HG03045 (cell line): ENCODE results near the gene DIP2C.
"Not testable (repeated sequence)": the region's sequence is repeated elsewhere in the genome, so short reads cannot be mapped to it uniquely, and the experiment has no call there.

Experiments
- ATAC-seq: cut with Tn5 transposase; IDR thresholded peaks from one replicate; pipeline ENCODE4 v1.9.1; 2021; ENCODE audit warnings: mild to moderate bottlenecking, moderate library complexity; ENCODE audit not compliant: unreplicated experiment

Gene DIP2C

DNA sequence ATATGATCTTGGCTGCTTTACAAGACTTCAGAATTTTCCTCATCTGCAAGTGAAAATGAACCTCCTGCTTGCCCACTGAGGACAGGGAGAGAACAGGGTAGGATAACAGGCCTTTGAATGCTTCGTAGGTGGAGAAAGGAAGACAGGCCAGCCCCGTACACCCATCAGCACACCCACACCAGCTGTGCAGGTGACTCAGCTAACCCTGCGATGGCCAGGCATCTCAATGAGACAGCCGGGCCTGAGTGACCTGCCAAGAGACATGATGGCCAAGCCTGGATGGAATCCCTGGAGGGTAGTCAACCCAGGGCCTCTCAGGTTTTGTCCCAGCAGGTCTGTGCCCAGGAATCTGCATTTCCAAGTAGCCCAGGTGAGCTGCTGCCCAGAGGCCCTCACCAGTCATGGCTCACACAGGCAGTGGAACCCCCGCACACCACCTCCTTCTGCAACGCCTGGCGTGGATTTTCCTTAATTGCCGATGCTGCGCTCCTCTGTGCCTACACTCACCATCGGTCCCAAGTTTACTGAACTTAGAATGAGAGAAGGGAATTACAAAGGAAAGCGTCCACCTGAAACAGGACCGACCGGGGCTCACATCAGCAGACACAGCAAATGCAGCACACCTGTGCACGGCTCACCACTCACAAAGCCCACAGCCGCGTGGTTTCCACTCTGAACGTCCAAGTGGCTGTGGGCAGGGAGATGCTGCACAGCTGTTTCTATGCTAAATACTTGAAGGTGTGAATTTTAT lies 163.7 kb downstream of the DIP2C start:
- no peak for ATAC-seq

DNA sequence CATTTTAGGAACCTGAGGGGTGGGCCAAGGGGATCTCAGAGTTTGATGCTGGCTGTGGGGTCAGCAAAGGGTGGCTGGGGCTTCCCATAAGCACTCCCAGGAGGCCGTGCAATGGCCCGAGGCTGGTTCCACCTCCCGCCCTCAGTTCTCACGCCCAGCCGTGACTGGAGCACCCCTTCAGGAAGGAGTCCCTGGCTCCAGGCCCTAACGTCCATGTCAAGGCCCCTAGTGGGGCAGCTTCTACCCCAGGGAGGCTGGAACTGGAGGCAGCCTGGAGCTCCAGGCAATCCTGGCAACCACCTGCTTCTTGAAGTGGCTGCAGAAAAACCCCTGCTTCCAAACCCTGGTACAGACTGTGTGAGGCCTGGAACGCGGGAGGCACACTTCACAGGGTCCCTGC lies 165.5 kb downstream of the DIP2C start:
- ATAC-seq: no peak

DNA sequence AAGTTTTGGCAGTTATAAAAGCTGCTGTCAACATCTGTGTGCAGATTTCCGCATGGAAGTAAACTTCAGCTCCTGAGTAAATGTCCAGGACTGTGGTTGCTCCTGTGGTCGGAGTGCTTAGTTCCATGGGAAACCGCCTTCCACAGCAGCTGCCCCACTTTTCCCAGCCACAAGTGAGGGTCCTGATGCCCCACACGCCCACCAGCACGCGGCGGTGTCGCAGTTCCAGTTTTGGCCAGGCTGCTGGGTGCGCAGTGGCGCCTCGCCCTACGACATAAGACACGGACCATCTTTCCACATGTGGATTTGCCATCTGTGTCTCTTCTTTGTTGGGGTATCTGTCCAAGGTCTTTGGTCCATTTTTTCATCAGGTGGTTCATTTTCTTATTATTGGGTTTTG lies 167.1 kb downstream of the DIP2C start:
- ATAC-seq: no peak

DNA sequence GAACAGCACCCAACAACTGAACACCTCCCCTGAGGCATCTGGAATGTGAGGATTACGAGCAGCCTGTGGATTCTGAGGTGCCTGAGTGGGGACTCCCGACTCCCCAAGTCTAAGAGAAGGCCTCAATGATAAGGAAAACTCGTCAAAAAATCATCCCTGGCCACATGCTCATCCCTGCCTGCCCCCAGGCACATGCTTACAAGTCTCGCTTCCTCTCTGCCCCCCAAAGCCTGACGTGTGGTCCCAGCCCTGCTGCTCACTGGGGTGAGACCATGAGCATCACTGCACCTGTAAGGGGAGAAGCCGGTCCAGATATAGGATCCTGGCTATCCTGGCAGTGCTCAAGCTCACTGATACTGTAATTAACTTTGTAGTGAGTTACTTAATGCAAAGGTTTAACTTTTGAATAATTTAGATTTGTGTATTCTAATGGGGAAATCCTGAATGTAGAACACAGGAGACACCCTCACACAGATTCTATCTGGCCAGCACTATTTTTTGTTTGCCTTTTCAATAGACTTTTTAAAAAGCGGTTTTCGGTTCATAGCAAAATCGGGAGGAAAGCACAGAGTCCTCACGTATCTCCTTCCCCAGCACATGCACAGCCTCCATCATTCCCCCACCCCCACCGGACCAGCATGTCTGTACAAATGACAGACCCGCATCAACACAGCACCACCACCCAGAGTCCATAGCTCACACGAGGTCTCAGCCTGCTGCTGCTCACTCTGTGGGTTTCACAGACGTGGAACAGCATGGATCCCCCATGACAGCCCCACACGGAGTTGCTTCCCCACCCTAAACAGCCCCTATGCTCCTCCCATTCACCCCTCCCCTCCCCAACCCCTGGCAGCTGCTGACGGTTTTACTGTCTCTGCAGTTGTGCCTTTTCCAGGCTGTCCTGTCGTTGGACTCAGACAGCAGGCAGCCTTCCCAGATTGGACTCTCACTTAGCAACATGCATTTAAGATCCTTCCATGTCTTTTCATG lies 167.9 kb downstream of the DIP2C start:
- no peak for ATAC-seq

DNA sequence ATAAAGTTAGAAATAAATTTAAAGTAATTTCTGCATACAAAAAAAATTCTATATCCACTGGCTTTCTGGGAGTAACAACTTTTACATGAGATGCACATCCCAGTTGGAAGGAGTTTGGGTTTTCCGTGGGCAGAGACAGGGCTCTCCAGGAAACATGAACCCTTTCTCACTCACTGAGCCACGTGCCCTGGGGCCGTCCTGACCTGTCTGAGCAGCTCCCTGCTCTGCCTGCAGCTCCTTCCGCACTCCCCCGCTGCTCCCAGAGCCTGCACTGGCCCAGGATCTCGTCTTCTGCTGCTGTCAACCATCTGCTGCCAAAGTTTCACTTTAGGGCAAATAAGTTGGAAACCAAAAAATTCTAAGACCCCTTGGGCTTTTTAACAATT lies 169.1 kb downstream of the DIP2C start:
- no peak for ATAC-seq

DNA sequence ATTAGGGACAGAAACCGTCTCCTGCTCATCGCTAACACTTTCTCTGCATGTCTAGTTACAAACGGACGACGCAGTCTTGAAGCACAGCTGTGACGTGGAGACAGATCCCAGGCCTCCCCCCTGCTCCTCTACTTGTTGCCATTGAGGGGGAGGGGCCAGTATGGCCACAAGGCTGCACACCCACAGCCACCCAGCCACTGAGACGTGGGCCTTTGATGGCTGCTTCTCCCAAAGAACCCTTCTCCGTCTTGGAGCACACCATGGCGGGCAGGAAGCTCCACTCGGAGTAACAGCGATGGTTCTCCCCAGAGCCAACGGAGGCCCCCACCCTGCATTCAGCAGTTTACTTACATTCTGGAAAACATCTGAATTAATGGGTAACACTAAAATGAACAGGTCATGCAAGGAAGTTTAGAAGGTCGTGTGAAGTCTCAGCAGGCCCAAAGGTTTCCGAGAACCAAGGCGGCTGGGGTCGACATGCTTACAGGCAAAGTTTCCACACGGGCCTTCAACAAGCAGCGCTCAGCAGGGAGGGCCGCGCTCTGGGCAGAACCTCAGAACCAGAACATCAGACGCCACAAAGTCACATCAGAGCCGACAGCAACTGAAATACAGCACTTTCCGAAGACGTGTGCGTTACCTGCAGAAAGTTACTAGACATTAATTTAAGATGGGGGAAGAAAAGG lies 169.6 kb downstream of the DIP2C start:
- no peak for ATAC-seq

DNA sequence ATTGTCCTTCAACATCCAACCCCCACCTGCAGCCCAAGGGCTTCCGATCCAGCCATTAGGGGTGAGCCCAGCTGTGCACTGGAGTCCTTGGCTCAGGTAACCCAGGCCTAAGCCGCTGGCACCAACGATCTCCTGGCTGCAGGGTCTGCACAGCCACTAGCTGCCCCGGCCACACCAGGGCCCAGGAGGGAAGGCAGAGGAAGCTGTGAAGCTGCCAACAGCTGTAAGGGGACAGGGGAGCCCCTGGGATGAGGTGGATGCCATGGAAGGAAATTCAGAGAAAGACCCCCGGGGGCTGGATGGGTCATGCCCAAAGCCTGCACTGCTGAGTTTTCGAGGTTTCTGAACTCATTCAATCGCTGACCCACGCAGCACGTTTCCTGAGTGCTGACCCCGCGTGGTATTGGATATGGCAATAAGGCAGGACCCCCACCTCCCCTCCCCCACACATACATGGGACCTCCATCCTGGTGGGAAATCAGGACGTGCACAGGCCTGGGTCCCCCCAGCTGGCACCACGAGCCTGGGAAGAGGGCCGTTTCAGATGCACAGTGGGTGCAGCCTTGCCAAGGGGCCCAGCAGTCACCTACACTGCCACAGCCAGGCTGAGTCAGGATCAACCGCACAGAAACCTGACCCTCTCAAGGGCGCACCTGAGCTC lies 170.3 kb downstream of the DIP2C start:
- ATAC-seq: no peak

DNA sequence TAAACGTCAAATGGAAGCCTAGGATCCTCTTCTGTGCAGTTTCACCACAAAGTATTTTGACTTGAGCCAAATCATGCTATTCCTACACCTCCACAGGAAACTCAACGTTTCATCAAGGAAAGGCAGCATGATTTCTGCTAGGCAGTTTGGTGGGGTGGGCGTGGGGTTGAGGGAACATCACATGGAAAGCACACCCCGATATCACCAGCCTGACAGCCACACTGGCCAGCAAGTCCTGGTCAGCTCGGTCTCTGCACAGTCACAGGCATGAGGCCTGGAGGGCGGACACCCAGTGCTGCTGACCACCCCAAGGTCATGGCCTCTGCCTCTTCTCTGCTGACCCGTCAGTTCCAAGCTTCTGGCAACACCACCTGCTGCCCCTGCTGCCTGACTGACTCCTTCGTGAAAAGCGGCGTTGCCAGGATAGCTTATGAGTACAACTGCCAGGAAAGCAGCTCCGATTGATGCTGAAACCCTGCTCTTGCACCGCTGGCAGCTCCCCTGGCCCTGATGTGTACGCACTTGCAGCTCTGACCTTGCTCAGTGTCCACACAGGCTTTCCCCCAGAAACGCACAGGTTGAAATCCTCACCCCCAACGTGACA lies 171.5 kb downstream of the DIP2C start:
- ATAC-seq: no peak

DNA sequence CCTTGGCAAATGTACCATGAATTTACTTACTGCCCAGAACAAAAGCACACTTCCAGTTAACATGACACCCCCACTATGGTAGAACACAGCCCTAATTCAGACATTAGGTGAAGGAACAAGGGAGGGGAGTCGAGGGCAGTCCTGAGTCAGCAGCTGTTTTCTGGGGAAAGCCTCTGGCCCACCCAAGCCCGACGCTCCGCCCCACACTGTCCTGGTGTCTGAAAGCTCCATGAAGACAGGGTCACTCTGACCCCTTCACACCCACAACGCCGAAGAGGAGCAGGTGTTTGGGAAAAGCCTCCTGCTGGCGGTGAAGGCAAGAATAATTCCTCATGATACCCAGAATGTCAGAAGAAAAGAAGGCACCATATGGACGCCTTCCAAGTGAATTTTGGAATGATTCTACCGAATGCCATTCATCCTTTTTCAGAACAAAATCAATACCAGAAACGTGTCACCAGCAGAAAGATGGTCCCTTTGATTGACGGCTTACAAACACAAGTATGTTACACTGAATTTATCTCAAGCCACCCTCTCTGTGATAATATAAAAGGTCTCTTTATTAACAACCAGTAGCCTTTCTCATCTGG lies 172.1 kb downstream of the DIP2C start:
- no peak for ATAC-seq

DNA sequence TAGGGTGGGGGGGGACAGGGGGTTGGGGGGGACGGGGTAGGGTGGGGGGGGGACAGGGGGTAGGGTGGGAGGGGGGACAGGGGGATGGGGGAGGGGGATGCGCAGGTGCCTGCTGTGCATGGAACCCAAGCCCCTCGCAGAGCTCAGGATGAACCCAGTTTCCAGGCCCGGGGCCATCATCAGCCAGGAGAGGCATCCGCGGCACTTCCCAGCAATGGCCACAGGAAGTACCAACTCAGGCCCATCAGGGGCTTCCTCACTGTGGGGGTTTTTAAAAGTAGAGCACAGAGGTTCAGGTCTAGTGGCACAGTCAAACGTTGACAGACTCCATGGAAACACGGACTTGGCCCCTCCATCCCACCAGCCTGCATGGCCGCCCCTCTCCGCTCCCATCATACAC lies 172.7 kb downstream of the DIP2C start:
- ATAC-seq: no peak

DNA sequence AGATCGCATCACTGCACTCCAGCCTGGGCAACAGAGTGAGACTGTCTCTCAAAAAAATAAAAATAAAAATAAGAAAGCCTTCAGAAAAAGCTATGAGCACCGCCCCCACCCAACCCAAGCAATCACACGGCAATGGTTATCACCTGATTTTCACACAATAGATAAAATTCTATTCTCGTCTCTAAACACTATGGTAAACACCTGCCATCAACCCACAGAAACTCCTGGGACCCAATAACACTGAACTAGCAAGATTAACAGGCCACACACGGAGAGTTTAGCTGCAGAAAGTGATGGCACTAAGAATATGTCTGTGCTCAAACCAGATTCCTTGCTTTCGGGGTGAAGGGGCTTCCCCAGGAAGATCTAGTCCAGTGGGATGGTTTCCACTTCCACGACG lies 173.8 kb downstream of the DIP2C start:
- ATAC-seq: no peak

DNA sequence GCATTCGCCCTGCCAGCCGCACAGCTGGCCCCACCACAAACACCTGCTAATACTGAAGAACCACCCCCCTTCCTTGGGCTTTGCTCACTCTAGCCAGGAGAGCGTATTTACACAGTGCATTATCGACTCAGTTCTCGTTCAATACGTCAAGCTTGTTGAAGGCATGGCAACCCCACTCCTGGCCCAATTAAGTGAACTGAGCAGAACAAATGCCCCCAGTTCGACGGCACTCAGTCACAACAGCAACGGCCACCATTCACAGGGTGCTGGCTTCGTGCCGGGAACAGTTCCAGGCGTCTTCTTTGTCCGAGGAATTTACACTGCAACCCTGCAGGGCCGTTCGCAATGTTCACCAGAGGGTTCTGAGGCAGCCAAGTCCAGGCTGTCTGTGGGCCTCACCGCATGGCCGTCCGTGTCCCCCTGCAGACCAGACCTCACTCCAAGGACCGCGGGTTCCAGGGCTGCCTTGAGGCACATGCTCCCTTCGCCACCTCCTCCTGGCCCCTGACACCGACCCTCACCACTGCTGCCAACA lies 175.3 kb downstream of the DIP2C start:
- no peak for ATAC-seq

DNA sequence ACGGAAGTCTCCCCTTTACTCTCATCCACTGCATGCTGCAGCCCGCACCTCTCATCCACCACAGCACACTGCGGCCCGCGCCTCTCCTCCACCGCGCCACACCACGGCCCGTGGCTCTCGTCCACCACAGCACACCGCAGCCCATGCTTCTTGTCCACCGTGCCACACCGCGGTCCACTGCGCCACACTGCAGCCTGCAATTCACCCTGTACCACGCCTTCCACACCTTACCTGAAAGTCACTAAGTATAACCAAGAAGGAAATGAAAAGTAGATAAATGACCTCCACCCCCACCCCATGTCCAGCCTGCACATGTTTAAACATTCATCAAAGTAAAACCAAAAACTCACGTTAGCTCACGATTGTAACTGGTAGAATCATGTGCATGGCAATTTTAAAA lies 176.1 kb downstream of the DIP2C start:
- no peak for ATAC-seq

DNA sequence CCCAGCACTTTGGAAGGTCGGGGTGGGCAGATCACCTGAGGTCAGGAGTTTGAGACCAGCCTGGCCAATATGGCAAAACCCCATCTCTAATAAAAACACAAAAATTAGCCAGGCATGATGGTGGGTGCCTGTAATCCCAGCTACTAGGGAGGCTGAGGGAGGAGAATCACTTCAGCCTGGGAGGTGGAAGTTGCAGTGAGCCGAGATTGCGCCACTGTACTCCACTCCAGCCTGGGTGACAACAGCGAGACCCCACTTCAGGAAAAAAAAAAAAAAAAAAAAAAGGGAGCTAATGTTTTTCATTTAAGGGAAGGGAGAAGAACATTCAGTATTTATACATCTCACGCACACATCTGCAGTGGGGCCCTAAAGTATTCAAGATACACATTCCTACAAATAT lies 176.8 kb downstream of the DIP2C start:
- ATAC-seq: not testable (repeated sequence)

DNA sequence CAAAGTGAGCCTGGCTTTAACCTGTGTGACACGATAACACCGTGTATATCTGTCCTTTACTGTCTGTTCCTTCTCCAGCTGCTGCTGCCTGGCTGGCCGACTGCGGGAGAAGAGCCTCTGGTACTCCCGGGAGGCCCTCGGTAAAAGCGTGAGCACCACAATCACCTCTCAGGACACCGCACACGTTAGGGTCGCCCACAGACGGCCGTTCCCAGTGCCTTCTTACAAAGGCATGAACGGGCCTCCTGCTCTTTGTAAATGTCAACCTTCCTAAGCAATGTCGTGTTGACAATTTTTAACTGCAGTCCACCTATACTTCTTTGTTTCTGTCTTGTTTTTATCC lies 177.6 kb downstream of the DIP2C start:
- ATAC-seq: no peak

DNA sequence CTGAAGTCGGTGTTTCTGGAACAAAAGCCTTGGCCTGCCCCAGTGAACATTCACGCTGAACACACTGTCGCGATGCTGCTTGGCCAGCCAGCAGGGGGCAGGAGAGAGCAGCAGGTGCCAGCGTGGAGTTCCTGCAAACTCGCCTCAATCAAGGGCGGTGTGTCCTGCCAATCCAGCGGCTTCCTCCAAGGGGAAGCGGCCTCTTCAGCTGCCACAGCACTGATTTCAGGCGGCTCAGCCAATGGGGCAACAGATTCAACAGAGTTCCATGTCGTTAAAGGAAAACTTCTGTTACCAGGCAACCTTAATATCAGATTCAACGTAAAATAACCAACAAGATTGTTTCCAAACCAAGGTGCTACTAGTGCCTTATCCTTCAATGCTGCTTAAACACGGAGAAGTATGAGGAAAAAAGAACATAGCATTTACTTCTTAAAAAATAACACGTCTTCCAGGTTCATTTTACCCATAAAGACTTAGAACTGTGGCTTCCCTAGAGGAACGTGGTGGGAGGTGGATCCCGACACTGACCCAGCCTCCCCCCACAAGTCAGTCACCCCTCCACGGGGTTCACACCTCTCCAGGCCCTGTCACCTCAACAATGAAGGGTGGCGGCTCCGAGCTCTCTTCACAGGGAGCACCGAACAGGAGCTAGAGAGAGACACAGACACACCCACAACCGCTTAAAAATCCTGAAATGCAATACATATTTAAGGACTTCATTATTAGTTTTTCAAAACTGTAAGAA lies 178.2 kb downstream of the DIP2C start:
- no peak for ATAC-seq

DNA sequence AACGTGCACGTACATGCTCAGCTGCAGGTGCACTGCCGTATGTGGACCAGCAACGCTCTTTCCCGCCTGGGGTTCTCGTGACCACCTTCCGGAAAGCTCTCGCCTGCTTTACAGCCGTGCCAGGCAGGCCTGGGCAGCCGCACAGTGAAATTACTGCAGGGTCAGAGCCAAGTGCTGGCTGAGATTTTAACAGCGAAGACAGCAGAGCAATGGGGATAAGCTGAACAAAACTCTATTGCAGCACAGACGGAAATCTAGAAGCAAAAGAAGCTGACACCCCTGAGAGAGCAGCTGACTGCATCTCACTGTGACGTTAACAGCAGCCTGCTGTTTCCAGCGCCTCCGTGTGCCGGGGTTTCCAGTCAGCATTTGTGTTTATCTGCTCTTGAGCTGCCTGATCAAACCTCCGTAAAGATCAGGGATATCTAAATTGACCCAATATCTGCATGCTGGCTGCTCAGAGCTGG lies 179.0 kb downstream of the DIP2C start:
- no peak for ATAC-seq

DNA sequence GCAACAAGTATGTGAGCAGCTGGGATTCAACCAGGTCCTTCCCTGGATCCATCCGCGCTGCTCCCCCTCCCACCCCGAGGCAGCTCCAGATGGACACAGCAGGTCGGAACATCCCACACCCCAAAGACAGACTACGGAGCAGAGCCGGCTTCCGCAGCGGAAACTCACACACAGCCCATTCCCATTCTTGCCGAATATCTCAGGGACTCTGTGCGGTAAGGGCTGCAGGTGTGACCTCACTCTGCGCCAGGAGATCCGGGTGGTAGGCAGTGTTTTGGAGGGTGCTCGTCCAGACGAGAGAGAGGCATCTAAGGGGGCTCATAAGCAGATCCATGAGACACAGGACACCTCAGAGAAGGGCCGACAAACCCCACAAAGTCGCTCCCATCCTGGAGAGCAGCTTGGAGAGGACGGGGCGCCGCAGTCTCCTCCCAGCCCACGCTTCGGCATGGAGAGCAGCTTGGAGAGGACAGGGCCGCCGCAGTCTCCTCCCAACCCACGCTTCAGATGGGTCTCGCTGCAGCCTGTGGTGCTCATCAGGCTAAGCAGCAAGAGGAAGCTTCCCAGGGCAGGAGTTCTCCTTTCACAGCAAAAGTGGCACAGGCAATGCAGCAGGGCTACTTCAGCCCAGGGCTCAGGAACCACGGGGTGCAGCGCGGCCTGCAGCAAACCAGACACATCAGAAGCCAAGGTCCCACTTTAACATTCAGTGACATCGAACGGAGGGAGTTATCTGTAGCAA lies 179.9 kb downstream of the DIP2C start:
- no peak for ATAC-seq

DNA sequence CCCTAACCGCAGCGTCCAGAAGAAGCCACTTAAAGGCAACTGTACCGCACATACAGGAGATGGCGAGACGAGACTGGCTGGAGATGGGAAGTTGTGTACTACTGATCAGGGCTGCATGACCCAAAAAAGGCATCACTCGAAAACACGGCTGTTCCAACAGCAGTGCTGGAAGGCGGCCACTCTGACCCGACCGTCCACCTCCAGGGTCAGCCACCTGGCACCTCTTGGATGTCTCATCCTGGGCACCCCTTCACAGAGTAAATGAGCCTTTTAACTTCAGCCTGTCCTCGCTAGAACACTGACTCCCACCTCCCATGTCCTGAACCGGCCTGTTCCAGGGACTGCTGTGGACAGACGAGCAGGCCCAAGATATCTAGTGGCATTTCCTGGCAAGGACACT lies 180.7 kb downstream of the DIP2C start:
- ATAC-seq: no peak
